ENCODE measurements around the gene ARID3A. TPM values are rescaled to one million over a fixed set of nuclear protein-coding genes. Genes with fewer than 3 reads are reported as not detected.
A peak's percentile ranks its signal among the peaks of the same experiment; 100 is the strongest.

ARID3A gene
- total and polyA plus RNA-seq, 2 of the 8 experiments (the other 6 are each of a cell fraction or from before 2014, with no cell fraction given), result 40.5 to 77.4 TPM

GRCh38 chr19:938233-938923 lies 12.5 kb downstream of the ARID3A start:
- H3K27ac ChIP-seq (ENCODE audit: low read depth, low read length), result no peak overlapping the region
- no peak overlapping the region for H3K23ac ChIP-seq (ENCODE audit: insufficient read length)
- H3K4me3 ChIP-seq (ENCODE audit: extremely low read depth in 1 of 4, insufficient read depth in 2 of 4, low read depth in 3 of 4, low read length in 4 of 4), result no peak overlapping the region
- no peak overlapping the region for H2BK12ac ChIP-seq (ENCODE audit: low read depth, low read length)
- no peak overlapping the region for H3K4me2 ChIP-seq (ENCODE audit: insufficient read depth in 1 of 2, low read depth in 2 of 2, low read length in 2 of 2)
- peaks cover 7 to 36% of the 10 kb centered on the region in 2 experiments for H4K20me1 ChIP-seq (replicated peaks in 1 of 2; ENCODE audit: control insufficient read depth in 1 of 2, insufficient read depth in 2 of 2, low read length in 2 of 2)
- no peak overlapping the region for H4K8ac ChIP-seq (ENCODE audit: extremely low read depth, insufficient read depth, low read length)
- ChIA-PET CTCF (ENCODE audit: partially characterized antibody) (interaction anchor here (0.6 to 2.5 kb wide), 8 partner anchors 15 to 57 kb away, joined by 3 to 15 read pairs (median 4); no protein-coding TSS in a partner anchor), POLR2A (ENCODE audit: partially characterized antibody) (interaction anchor here (0.6 to 2.9 kb wide), 8 partner anchors 14 to 81 kb away, joined by 3 to 8 read pairs (median 4); partner anchors contain the start of genes MED16 and WDR18)
- peaks cover 5 to 70% of the 10 kb centered on the region in 2 experiments for H3K79me2 ChIP-seq (ENCODE audit: control insufficient read depth in 1 of 2, insufficient read depth in 2 of 2, low read length in 2 of 2)
- H3K23me2 ChIP-seq (ENCODE audit: low read depth, low read length), result no peaks in the 10 kb centered on the region
- no peak overlapping the region for H4K5ac ChIP-seq (ENCODE audit: insufficient read length, low read depth, low read length)
- H3K27me3 ChIP-seq (replicated peaks in 1 of 4; ENCODE audit: control insufficient read depth in 3 of 4, extremely low read depth in 1 of 4, insufficient read depth in 3 of 4, low read length in 3 of 4), result no peaks in the 10 kb centered on the region
- no peak overlapping the region for H2BK15ac ChIP-seq (ENCODE audit: low read length)
- no peak overlapping the region for H2AFZ ChIP-seq (ENCODE audit: low read length)
- H3K14ac ChIP-seq (ENCODE audit: insufficient read length), result no peak overlapping the region
- no peak overlapping the region for H3K9ac ChIP-seq (replicated peaks in 1 of 4; ENCODE audit: extremely low read depth in 1 of 4, low read depth in 3 of 4, low read length in 3 of 4)
- no peak overlapping the region for H3K4ac ChIP-seq (replicated peaks; ENCODE audit: insufficient read length, low read depth, low read length)
- H4K91ac ChIP-seq (replicated peaks; ENCODE audit: insufficient read length, low read length), result no peak overlapping the region
- H2AK5ac ChIP-seq (ENCODE audit: low read depth, low read length), result no peak overlapping the region; the same call in 1 of the 2 replicates
- no peak overlapping the region for H3K56ac ChIP-seq (replicated peaks; ENCODE audit: insufficient read length, low read depth, low read length)
- H2BK120ac ChIP-seq (replicated peaks; ENCODE audit: low read depth, low read length), result no peak overlapping the region
- H3K18ac ChIP-seq (ENCODE audit: extremely low read depth, low read length), result no peak overlapping the region
- H3K9me3 ChIP-seq (ENCODE audit: insufficient read depth in 2 of 2, low read depth in 1 of 2, low read length in 1 of 2), result no peaks in the 10 kb centered on the region
- H3K4me1 ChIP-seq (replicated peaks in 1 of 4; ENCODE audit: control insufficient read depth in 3 of 4, insufficient read depth in 4 of 4, low read length in 3 of 4), result peaks cover 0 to 4% (median under 1%) of the 10 kb centered on the region in 4 experiments; a peak in 2 of 7 replicates
- no peak for DNase-seq (ENCODE audit: low read depth in 1 of 2, low spot score in 2 of 2)
- WGBS, 2 experiments (ENCODE audit: extremely low coverage in 1 of 2, insufficient coverage in 1 of 2, insufficient read length in 1 of 2, insufficient replicate concordance in 2 of 2, low coverage in 1 of 2, low lambda C conversion rate in 2 of 2, missing lambda C conversion rate in 1 of 2), result 78% methylated on average over 21 of the region's 23 CpGs; no CpG with 5 or more reads in 1 of the 2 experiments
- H3K79me1 ChIP-seq (ENCODE audit: low read depth, low read length), result peaks cover 14% of the 10 kb centered on the region
- H2BK5ac ChIP-seq (ENCODE audit: low read depth, low read length), result 0 out of 2 replicates have a peak overlapping the region, but pooled peaks have one; percentile 30
- H3K36me3 ChIP-seq (ENCODE audit: control insufficient read depth in 2 of 4, insufficient read depth in 4 of 4, low read length in 3 of 4), result peaks cover 3 to 13% (median 5%) of the 10 kb centered on the region in 4 experiments; a peak in 7 of 8 replicates
- no peak overlapping the region for H2BK20ac ChIP-seq (ENCODE audit: low read length)
- no peak for FAIRE-seq
- TF ChIP-seq CEBPB (IDR thresholded peaks at IDR 0.05; ENCODE audit: low read depth, low read length) (no peak), RFX5 (IDR thresholded peaks at IDR 0.05; ENCODE audit: borderline replicate concordance, low read depth, low read length) (no peak), GABPA (IDR thresholded peaks at IDR 0.05; ENCODE audit: borderline replicate concordance, insufficient read depth, low read length) (no peak), CTCF (IDR thresholded peaks at IDR 0.05; ENCODE audit: control extremely low read depth in 1 of 3, insufficient read depth in 1 of 3, low read depth in 1 of 3, low read length in 3 of 3) (no peak)
